Mesodermal cell (in vitro differentiated cells): ENCODE data around the gene KCTD2.

Experiments
- H3K27ac ChIP-seq: 2 replicates; pipeline ENCODE4 v1.7.0; 2013; ENCODE audit warnings: mild to moderate bottlenecking, low read depth, low read length, moderate library complexity; ENCODE audit not compliant: severe bottlenecking
- H3K36me3 ChIP-seq: 2 replicates; pipeline ENCODE4 v1.7.1; 2013; ENCODE audit warnings: mild to moderate bottlenecking, low read length, moderate library complexity; ENCODE audit not compliant: control insufficient read depth, insufficient read depth
- H3K4me1 ChIP-seq: one replicate; pipeline ENCODE4 v1.7.1; 2013; ENCODE audit warnings: mild to moderate bottlenecking, low read length; ENCODE audit not compliant: insufficient read depth, control insufficient read depth, poor library complexity, severe bottlenecking
- H3K4me3 ChIP-seq: 2 replicates; pipeline ENCODE4 v1.7.0; 2013; ENCODE audit warnings: low read length, control low read depth, mild to moderate bottlenecking; ENCODE audit not compliant: insufficient read depth, poor library complexity, severe bottlenecking; ENCODE audit errors: extremely low read depth
- H3K9me3 ChIP-seq: 2 replicates; pipeline ENCODE4 v1.7.1; 2013; ENCODE audit warnings: mild to moderate bottlenecking, low read length, moderate library complexity; ENCODE audit not compliant: control insufficient read depth
- WGBS, 2 experiments: methylation state at CpG; one replicate each; pipeline ENCODE4 v1.1.5; 2013; ENCODE audit warnings: missing lambda C conversion rate in 2 of 2; ENCODE audit not compliant: insufficient coverage in 2 of 2; 5-methylcytosine and 5-hydroxymethylcytosine counted together

The KCTD2 gene

DNA sequence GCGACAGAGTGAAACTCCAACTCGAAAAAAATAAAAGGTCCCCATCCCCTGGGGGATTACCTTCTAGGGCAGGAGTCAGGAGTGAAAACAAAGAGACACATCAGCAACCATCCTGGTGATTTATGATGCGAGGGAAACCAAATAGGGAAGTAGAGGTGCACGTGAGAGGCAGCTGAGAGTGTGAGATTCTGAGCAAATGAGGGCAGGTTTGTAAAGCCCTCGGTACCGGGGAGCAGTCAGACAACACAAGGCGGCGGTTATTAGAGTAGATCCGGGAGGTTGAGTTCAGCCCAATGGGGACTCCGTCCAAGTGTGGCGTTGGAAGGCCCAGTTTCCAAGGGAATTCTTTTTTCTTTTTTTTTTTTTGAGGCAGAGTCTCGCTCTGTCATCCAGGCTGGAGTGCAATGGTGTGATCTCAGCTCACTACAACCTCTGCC lies 55.4 kb downstream of the KCTD2 start:
- no peaks in the 10 kb centered on the region for H3K9me3 ChIP-seq
- WGBS, 2 experiments, result 79 to 80% methylated on average over 11 to 12 of the region's 12 CpGs
- no peak overlapping the region for H3K27ac ChIP-seq
- H3K4me1 ChIP-seq, result no peaks in the 10 kb centered on the region
- no peak overlapping the region for H3K4me3 ChIP-seq
- peaks cover 29% of the 10 kb centered on the region for H3K36me3 ChIP-seq

DNA sequence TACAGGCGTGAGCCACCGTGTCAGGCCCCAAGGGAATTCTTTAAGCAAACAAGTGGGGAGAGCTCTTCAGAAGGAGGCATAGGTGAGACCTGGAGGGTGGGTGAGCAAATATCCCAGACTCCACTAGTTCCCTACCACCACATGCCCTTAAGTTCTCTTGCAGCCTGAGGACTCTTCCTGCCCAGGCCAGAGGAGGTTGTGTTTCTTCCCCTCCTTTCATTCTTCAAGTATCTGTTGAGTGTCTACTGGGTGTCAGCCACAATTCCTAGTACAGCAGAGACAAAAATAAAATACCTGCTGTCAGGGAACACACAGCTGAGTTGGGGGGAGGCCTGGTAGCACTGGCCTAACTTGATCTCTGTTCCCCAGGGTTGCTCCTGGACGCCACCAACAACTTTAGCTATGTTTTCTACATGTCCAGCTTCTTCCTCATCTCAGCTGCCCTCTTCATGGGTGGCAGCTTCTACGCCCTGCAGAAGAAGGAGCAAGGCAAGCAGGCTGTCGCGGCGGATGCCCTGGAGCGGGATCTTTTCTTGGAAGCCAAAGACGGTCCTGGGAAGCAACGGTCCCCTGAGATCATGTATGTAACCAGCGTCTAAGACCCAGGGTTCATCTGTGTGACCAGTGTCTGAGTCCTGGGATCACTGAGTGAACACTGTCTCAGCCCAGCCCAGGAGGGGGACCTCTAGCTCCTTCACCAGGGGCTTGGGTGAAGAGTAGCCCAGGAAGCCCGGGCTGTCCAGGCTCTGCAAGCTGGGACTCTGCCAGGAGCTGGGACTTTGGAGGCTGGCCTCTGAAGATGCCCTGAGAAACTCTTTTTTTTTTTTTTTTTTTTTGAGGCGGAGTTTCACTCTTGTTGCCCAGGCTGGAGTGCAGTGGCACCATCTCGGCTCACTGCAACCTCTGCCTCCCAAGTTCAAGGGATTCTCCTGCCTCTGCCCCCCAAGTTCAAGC lies 56.9 kb downstream of the KCTD2 start:
- WGBS, 2 experiments, result 94 to 97% methylated on average over 10 to 11 of the region's 14 CpGs
- H3K4me3 ChIP-seq, result no peak overlapping the region
- H3K9me3 ChIP-seq, result no peaks in the 10 kb centered on the region
- peaks cover 19% of the 10 kb centered on the region for H3K36me3 ChIP-seq
- no peak overlapping the region for H3K27ac ChIP-seq
- H3K4me1 ChIP-seq, result no peaks in the 10 kb centered on the region

GRCh38 chr17:75105126-75106080 lies 58.4 kb downstream of the KCTD2 start:
- Histone ChIP-seq H3K27ac (no peak overlapping the region), H3K36me3 (peaks cover 4% of the 10 kb centered on the region), H3K4me1 (no peaks in the 10 kb centered on the region), H3K4me3 (no peak overlapping the region), H3K9me3 (no peaks in the 10 kb centered on the region)
- 53 to 60% methylated on average over 9 to 13 of the region's 20 CpGs for WGBS, 2 experiments

- no peak overlapping the region for H3K27ac ChIP-seq
- H3K4me3 ChIP-seq, result no peak overlapping the region
- H3K9me3 ChIP-seq, result no peaks in the 10 kb centered on the region
- H3K4me1 ChIP-seq, result no peaks in the 10 kb centered on the region
- 83 to 91% methylated on average over 2 of the region's 2 CpGs for WGBS, 2 experiments
- H3K36me3 ChIP-seq, result peaks cover 10% of the 10 kb centered on the region
Measured at GRCh38 chr17:75108193-75108592, 61.2 kb downstream of the KCTD2 start.

GRCh38 chr17:75109046-75109406 lies 62.0 kb downstream of the KCTD2 start:
- Histone ChIP-seq H3K27ac (no peak overlapping the region), H3K9me3 (no peaks in the 10 kb centered on the region), H3K4me1 (no peaks in the 10 kb centered on the region), H3K4me3 (peak overlapping the region; percentile 63), H3K36me3 (peaks cover 10% of the 10 kb centered on the region)
- WGBS, 2 experiments, result 26 to 37% methylated on average over 20 to 21 of the region's 22 CpGs

GRCh38 chr17:75109407-75110233 lies 62.6 kb downstream of the KCTD2 start, which contains the start of gene ARMC7:
TSS of gene ARMC7 (plus strand) at chr17:75109969. CDS start at chr17:75110289, 320 bp downstream.
- H3K27ac ChIP-seq, result no peak within 1 kb of the TSS
- peak within 1 kb of the TSS; percentile 63 for H3K4me3 ChIP-seq
- WGBS, 2 experiments, result 2% methylated on average over 47 to 60 of the region's 68 CpGs
- H3K9me3 ChIP-seq, result no peaks in the 10 kb centered on the region
- peaks cover 12% of the 10 kb centered on the region for H3K36me3 ChIP-seq
- H3K4me1 ChIP-seq, result peaks cover 4% of the 10 kb centered on the region

- no peaks in the 10 kb centered on the region for H3K9me3 ChIP-seq
- H3K4me1 ChIP-seq, result peaks cover 5% of the 10 kb centered on the region
- no peak overlapping the region for H3K27ac ChIP-seq
- peak overlapping the region; percentile 63 for H3K4me3 ChIP-seq
- peaks cover 19% of the 10 kb centered on the region for H3K36me3 ChIP-seq
- WGBS, 2 experiments, result 20 to 40% methylated on average over 22 to 34 of the region's 40 CpGs
Measured at GRCh38 chr17:75110234-75110937, 63.4 kb downstream of the KCTD2 start.

- Histone ChIP-seq H3K27ac (no peak overlapping the region), H3K4me1 (peaks cover 5% of the 10 kb centered on the region), H3K36me3 (peaks cover 27% of the 10 kb centered on the region), H3K9me3 (no peaks in the 10 kb centered on the region), H3K4me3 (no peak overlapping the region)
- WGBS, 2 experiments, result 82 to 94% methylated on average over 6 to 7 of the region's 7 CpGs
Measured at GRCh38 chr17:75111777-75112335, 64.8 kb downstream of the KCTD2 start.

GRCh38 chr17:75113798-75114551 lies 67.0 kb downstream of the KCTD2 start:
- peak overlapping the region; percentile 53 for H3K27ac ChIP-seq
- H3K4me1 ChIP-seq, result peaks cover 5% of the 10 kb centered on the region
- H3K9me3 ChIP-seq, result no peaks in the 10 kb centered on the region
- H3K4me3 ChIP-seq, result no peak overlapping the region
- 40 to 42% methylated on average over 20 of the region's 22 CpGs for WGBS, 2 experiments
- peaks cover 36% of the 10 kb centered on the region for H3K36me3 ChIP-seq
